T-helper 1 cell treated with Interleukin-12 subunit alpha and Interleukin-12 subunit beta and Interleukin-4 antibody, amounts not matched to agents 30 μg/mL and 1 μg/mL, for 36 hours (primary cell): Measurements from ENCODE around the gene MAK.
"Not testable (repeated sequence)": the region's sequence is repeated elsewhere in the genome, so short reads cannot be mapped to it uniquely, and the experiment has no call there.

ENCODE experiments used
- H3K27ac Mint-ChIP-seq: one replicate; pipeline ENCODE4 v1.8.0; 2021; ENCODE audit warnings: mild to moderate bottlenecking, mixed read lengths
- H3K27me3 Mint-ChIP-seq: one replicate; pipeline ENCODE4 v1.8.0; 2021; ENCODE audit warnings: low read depth, mixed read lengths
- H3K36me3 Mint-ChIP-seq: one replicate; pipeline ENCODE4 v1.8.0; 2021; ENCODE audit warnings: low read depth, mixed read lengths
- H3K4me1 Mint-ChIP-seq: one replicate; pipeline ENCODE4 v1.8.0; 2021; ENCODE audit warnings: low read depth, mixed read lengths
- H3K4me3 Mint-ChIP-seq: one replicate; pipeline ENCODE4 v1.8.0; 2021; ENCODE audit warnings: mild to moderate bottlenecking, moderate library complexity, mixed read lengths
- H3K9me3 Mint-ChIP-seq: one replicate; pipeline ENCODE4 v1.8.0; 2021; ENCODE audit warnings: mixed read lengths

The MAK gene

GRCh38 chr6:10740061-10740460 lies 98.3 kb downstream of the MAK start:
- peaks cover 2% of the 10 kb centered on the region for H3K36me3 Mint-ChIP-seq
- H3K27me3 Mint-ChIP-seq: no peaks in the 10 kb centered on the region
- no peaks in the 10 kb centered on the region for H3K9me3 Mint-ChIP-seq
- no peak overlapping the region for H3K27ac Mint-ChIP-seq
- H3K4me3 Mint-ChIP-seq: no peak overlapping the region
- H3K4me1 Mint-ChIP-seq: peaks cover 2% of the 10 kb centered on the region

GRCh38 chr6:10736731-10737130 lies 101.6 kb downstream of the MAK start:
- Mint-ChIP-seq H3K4me1 (no peaks in the 10 kb centered on the region), H3K4me3 (no peak overlapping the region), H3K9me3 (no peaks in the 10 kb centered on the region), H3K36me3 (peaks cover 12% of the 10 kb centered on the region), H3K27me3 (no peaks in the 10 kb centered on the region), H3K27ac (no peak overlapping the region)

- Mint-ChIP-seq H3K27ac (no peak overlapping the region), H3K9me3 (no peaks in the 10 kb centered on the region), H3K27me3 (no peaks in the 10 kb centered on the region)
These were observed 104.5 kb downstream of the MAK start for GRCh38 chr6:10733863-10734262.

DNA sequence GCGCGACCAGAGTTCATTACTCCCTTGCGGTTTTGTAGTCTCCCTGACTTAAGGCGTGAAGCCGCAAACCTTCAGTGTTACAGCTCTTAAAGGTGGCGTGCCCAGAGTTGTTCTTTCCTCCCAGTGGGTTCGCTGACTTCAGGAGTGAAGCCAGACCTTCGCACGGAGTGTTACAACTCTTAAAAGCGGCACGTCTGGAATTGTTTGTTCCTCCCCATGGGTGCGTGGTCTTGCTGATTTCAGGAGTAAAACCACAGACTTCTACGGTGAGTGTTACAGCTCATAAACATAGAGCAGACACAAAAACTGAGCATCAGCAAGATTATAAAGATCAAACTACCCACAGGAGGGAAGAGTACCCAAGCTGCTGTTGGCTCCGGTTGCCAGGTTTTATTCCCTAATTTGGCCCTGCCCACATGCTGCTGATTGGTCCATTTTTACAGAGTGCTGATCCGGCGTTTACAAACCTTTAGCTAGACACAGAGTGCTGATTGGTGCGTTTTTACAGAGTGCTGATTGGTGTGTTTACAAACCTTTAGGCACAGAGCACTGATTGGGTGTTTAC lies 105.1 kb downstream of the MAK start:
- H3K9me3 Mint-ChIP-seq: no peaks in the 10 kb centered on the region
- peaks cover 22% of the 10 kb centered on the region for H3K36me3 Mint-ChIP-seq
- H3K4me1 Mint-ChIP-seq: no peaks in the 10 kb centered on the region
- H3K27me3 Mint-ChIP-seq: no peaks in the 10 kb centered on the region
- no peak overlapping the region for H3K4me3 Mint-ChIP-seq
- no peak overlapping the region for H3K27ac Mint-ChIP-seq

More at GRCh38 chr6:10733863-10734262, 104.5 kb downstream of the MAK start:
- no peaks in the 10 kb centered on the region for H3K4me1 Mint-ChIP-seq
- peaks cover 20% of the 10 kb centered on the region for H3K36me3 Mint-ChIP-seq
- H3K4me3 Mint-ChIP-seq: no peak overlapping the region

GRCh38 chr6:10730254-10730653 lies 108.1 kb downstream of the MAK start:
- Mint-ChIP-seq H3K36me3 (peaks cover 30% of the 10 kb centered on the region), H3K4me1 (peaks cover 5% of the 10 kb centered on the region), H3K27me3 (no peaks in the 10 kb centered on the region), H3K9me3 (no peaks in the 10 kb centered on the region), H3K27ac (no peak overlapping the region), H3K4me3 (no peak overlapping the region)

- Mint-ChIP-seq H3K9me3 (no peaks in the 10 kb centered on the region), H3K4me1 (peaks cover 37% of the 10 kb centered on the region), H3K36me3 (peaks cover 18% of the 10 kb centered on the region), H3K4me3 (peak overlapping the region; percentile 43), H3K27me3 (no peaks in the 10 kb centered on the region), H3K27ac (no peak overlapping the region)
These were observed 112.6 kb downstream of the MAK start for GRCh38 chr6:10725716-10726115.

DNA sequence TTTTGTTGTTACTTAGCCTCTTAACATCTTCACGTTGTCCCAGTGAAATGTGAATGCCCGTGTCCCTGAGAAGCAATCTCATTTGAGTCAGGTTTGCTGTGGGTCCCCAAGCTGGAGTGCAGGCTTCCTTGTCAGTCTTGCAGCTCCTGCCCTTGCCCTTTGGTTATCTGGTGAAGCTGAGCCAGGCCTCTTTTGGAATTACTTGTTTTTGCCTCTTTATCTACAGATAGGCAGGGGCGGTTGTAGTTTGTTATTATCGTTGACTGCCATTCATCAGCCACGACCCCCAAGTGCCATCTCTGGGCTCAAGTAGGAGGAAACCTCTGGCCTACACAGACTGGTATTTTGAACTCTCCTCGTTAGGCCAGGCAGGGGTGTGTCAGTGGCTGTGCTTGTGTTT lies 113.3 kb downstream of the MAK start:
- Mint-ChIP-seq H3K27ac (no peak overlapping the region), H3K4me1 (peaks cover 37% of the 10 kb centered on the region)

GRCh38 chr6:10723567-10723881 lies 114.8 kb downstream of the MAK start:
- peaks cover 46% of the 10 kb centered on the region for H3K4me1 Mint-ChIP-seq
- peaks cover 10% of the 10 kb centered on the region for H3K9me3 Mint-ChIP-seq
- H3K4me3 Mint-ChIP-seq: peak overlapping the region; percentile 95
- H3K36me3 Mint-ChIP-seq: peaks cover 15% of the 10 kb centered on the region
- no peaks in the 10 kb centered on the region for H3K27me3 Mint-ChIP-seq
- peak overlapping the region; percentile 95 for H3K27ac Mint-ChIP-seq

More for the DNA sequence above, 113.3 kb downstream of the MAK start:
- Mint-ChIP-seq H3K36me3 (peaks cover 12% of the 10 kb centered on the region), H3K4me3 (no peak overlapping the region), H3K9me3 (no peaks in the 10 kb centered on the region), H3K27me3 (no peaks in the 10 kb centered on the region)

GRCh38 chr6:10722820-10723566 lies 115.3 kb downstream of the MAK start, which contains the start of gene TMEM14C:
Gene TMEM14C (plus strand): TSS chr6:10723070. CDS start chr6:10724614, 1,544 bp downstream.
- H3K9me3 Mint-ChIP-seq: peaks cover 14% of the 10 kb centered on the region
- peak within 1 kb of the TSS; percentile 95 for H3K27ac Mint-ChIP-seq
- peak within 1 kb of the TSS; percentile 95 for H3K4me3 Mint-ChIP-seq
- H3K4me1 Mint-ChIP-seq: peaks cover 49% of the 10 kb centered on the region
- peaks cover 15% of the 10 kb centered on the region for H3K36me3 Mint-ChIP-seq
- no peaks in the 10 kb centered on the region for H3K27me3 Mint-ChIP-seq

GRCh38 chr6:10722570-10722819 lies 115.8 kb downstream of the MAK start:
- Mint-ChIP-seq H3K4me3 (peak overlapping the region; percentile 95), H3K27ac (peak overlapping the region; percentile 95), H3K27me3 (no peaks in the 10 kb centered on the region), H3K36me3 (peaks cover 13% of the 10 kb centered on the region), H3K4me1 (peaks cover 49% of the 10 kb centered on the region), H3K9me3 (peaks cover 14% of the 10 kb centered on the region)

DNA sequence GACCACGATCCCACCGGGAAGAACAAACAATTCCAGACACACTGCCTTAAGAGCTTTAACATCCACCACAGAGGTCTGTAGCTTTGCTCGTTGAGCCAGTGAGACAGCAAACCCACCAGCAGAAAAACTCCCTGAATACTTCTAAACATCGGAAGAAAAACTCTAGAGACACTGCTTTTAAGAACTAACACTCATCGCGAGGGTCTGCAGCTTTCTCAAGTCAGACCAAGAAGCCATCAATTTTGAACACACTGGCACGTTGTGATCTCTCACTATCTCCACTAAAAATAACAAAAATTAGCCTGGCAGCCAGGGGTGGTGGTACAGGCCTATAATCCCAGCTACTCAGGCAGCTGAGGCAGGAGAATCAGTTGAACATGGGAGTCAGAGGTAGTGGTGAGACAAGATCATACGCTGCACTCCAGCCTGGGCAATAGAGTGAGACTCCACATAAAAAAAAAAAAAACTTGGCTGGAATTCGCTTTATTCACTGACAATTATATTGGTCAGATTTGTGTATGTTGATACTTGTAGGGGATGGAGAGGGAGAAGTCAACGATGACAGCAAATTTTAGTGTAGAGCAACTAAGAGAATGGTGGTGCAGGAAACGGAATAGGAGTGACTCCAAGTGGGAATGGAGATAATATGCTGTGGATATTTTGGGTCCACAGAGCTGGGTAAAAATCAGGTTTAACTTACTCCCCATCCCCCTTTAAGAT lies 116.3 kb downstream of the MAK start:
- H3K4me1 Mint-ChIP-seq: peaks cover 49% of the 10 kb centered on the region
- peak overlapping the region; percentile 95 for H3K27ac Mint-ChIP-seq
- no peaks in the 10 kb centered on the region for H3K27me3 Mint-ChIP-seq
- peak overlapping the region; percentile 95 for H3K4me3 Mint-ChIP-seq
- H3K36me3 Mint-ChIP-seq: peaks cover 15% of the 10 kb centered on the region
- peaks cover 14% of the 10 kb centered on the region for H3K9me3 Mint-ChIP-seq

- H3K9me3 Mint-ChIP-seq: peaks cover 14% of the 10 kb centered on the region
- H3K4me3 Mint-ChIP-seq: peak overlapping the region; percentile 95
- H3K36me3 Mint-ChIP-seq: peaks cover 15% of the 10 kb centered on the region
- H3K27me3 Mint-ChIP-seq: not testable (repeated sequence)
- H3K4me1 Mint-ChIP-seq: peaks cover 49% of the 10 kb centered on the region
- H3K27ac Mint-ChIP-seq: peak overlapping the region; percentile 95
These were observed 117.1 kb downstream of the MAK start for GRCh38 chr6:10720960-10721849.

DNA sequence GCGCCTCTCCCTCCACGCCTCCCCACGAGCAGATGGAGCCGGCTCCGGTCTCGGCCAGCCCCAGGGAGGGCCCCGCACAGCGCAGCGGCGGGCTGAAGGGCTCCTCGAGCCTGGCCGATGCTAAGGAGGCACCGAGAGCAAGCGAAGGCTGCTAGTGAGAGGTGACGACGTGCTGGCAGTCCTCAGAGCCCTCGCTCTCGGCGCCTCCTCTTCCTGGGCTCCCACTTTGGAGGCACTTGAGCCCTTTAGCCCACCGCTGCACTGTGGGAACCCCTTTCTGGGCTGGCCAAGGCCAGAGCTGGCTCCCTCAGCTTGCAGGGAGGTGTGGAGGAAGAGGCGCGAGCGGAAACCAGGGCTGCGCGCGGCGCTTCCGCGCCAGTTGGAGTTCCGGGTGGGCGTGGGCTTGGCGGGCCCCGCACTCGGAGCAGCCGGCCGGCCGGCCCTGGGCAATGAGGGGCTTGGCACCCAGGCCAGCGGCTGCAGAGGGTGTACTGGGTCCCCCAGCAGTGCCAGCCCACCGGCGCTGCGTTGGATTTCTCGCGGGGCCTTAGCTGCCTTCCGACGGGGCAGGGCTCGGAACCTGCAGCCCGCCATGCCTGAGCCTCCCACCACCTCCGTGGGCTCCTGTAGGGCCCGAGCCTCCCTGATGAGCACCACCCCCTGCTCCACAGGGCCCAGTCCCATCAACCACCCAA lies 117.9 kb downstream of the MAK start:
- Mint-ChIP-seq H3K27me3 (no peaks in the 10 kb centered on the region), H3K9me3 (peaks cover 14% of the 10 kb centered on the region), H3K4me1 (peaks cover 45% of the 10 kb centered on the region)

DNA sequence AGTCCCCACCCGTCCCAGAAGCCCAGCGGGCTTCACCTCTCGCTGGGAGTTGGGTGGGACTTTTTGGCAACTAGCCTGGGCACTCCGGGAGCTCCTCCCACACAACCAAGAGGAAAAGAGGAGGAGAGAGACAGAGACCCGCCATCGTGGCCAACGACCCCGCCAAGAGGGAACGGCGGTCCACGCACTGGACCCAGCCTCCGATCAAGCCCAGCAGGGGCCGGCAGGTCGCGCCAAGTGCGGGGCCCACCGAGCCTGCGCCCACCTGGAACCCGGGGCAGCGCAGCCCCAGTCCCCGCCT lies 118.4 kb downstream of the MAK start:
- peaks cover 14% of the 10 kb centered on the region for H3K9me3 Mint-ChIP-seq
- peak overlapping the region; percentile 80 for H3K4me3 Mint-ChIP-seq
- peaks cover 11% of the 10 kb centered on the region for H3K36me3 Mint-ChIP-seq
- H3K27me3 Mint-ChIP-seq: no peaks in the 10 kb centered on the region
- peaks cover 43% of the 10 kb centered on the region for H3K4me1 Mint-ChIP-seq
- peak overlapping the region; percentile 89 for H3K27ac Mint-ChIP-seq

More for the DNA sequence above, 117.9 kb downstream of the MAK start:
- Mint-ChIP-seq H3K4me3 (peak overlapping the region; percentile 95), H3K27ac (peak overlapping the region; percentile 95), H3K36me3 (peaks cover 12% of the 10 kb centered on the region)
